Central memory CD4-positive, alpha-beta T cell (primary cell): ENCODE data around the gene NELFB.

ENCODE experiments used
- DNase-seq: peaks from one replicate; pipeline ENCODE4 v3.0.0; 2022
- total RNA-seq, 3 experiments: gene quantifications; one replicate each; lab custom pipeline; 2026; lab: John Stamatoyannopoulos, UW

Gene NELFB
- total RNA-seq = 43.0 to 82.0 (median 69.2) reads per million in 3 experiments

- peak; percentile 94 for DNase-seq
Observed at GRCh38 chr9:137254624-137255447, at the start of gene NELFB. NELFB (plus strand) TSS chr9:137255327.

- DNase-seq = no peak
Observed at GRCh38 chr9:137206602-137207001, 48.5 kb upstream of the NELFB start.

- DNase-seq = no peak
Observed at GRCh38 chr9:137211532-137211931, 43.6 kb upstream of the NELFB start.

- no peak for DNase-seq
Observed at GRCh38 chr9:137212520-137212919, 42.6 kb upstream of the NELFB start.

GRCh38 chr9:137213160-137214060, 41.7 kb upstream of the NELFB start:
- no peak for DNase-seq

- no peak for DNase-seq
Observed at GRCh38 chr9:137214620-137215019, 40.5 kb upstream of the NELFB start.

- no peak for DNase-seq
Observed at GRCh38 chr9:137215196-137215986, 39.7 kb upstream of the NELFB start.

GRCh38 chr9:137216188-137216965, 38.8 kb upstream of the NELFB start:
- no peak for DNase-seq

GRCh38 chr9:137217276-137218211, 37.6 kb upstream of the NELFB start:
- no peak for DNase-seq

- no peak for DNase-seq
Observed at GRCh38 chr9:137218212-137218753, 36.8 kb upstream of the NELFB start.

GRCh38 chr9:137218754-137219271, 36.3 kb upstream of the NELFB start:
- DNase-seq = no peak

GRCh38 chr9:137219757-137220316, 35.3 kb upstream of the NELFB start:
- DNase-seq = no peak

GRCh38 chr9:137220317-137221094, 34.6 kb upstream of the NELFB start:
- no peak for DNase-seq

- no peak for DNase-seq
Observed at GRCh38 chr9:137221095-137221505, 34.0 kb upstream of the NELFB start.

- DNase-seq = no peak
Observed at GRCh38 chr9:137221506-137222111, 33.5 kb upstream of the NELFB start.

GRCh38 chr9:137222190-137223077, 32.7 kb upstream of the NELFB start, which contains the start of gene RNF208:
RNF208 (minus strand) TSS chr9:137222240; CDS start chr9:137221212, 1,028 bp downstream.
- no peak for DNase-seq
